Right lobe of liver (tissue), 6 donors: ENCODE data around the gene TBC1D8. TPM values are rescaled to one million over a fixed set of nuclear protein-coding genes. Genes with fewer than 3 reads are reported as not detected.

Source experiments
- ATAC-seq, 4 donors: fragments of 200-7000 bp; cut with Tn5 transposase; one replicate each; pipeline ENCODE4 v1.9.1; 2020; ENCODE audit warnings: mild to moderate bottlenecking in 4 of 4, moderate library complexity in 4 of 4
- DNase-seq, 3 donors: peaks; one replicate each; pipeline ENCODE4 v3.0.0-alpha.2; 2020
- H3K27ac ChIP-seq, 3 donors: fragments of 200-600 bp; one replicate each; pipeline ENCODE4 v1.8.0; 2022
- H3K27me3 ChIP-seq, 2 donors: fragments of 200-600 bp; one replicate each; pipeline ENCODE4 v1.8.0; 2022
- H3K36me3 ChIP-seq, 4 donors: fragments of 200-600 bp; sonication (generic) in 1 of 4; one replicate each; pipeline versions ENCODE4 v1.5.1 to v1.8.0; 2017 to 2022; ENCODE audit warnings: control low read depth in 1 of 4
- H3K4me1 ChIP-seq, 4 donors: fragments of 200-600 bp; sonication (generic) in 1 of 4; one replicate each; pipeline versions ENCODE4 v1.5.1 to v1.8.0; 2017 to 2022; ENCODE audit warnings: control low read depth in 1 of 4
- H3K4me3 ChIP-seq, 3 donors: fragments of 200-600 bp; one replicate each; pipeline ENCODE4 v1.8.0; 2022
- H3K9me3 ChIP-seq, 4 donors: fragments of 200-600 bp; sonication (generic) in 1 of 4; one replicate each; pipeline versions ENCODE4 v1.5.1 to v1.8.0; 2017 to 2022; ENCODE audit warnings: control low read depth in 1 of 4
- CTCF ChIP-seq, 4 donors: fragments of 200-600 bp in 3 of 4; fragments of 450-650 bp in 1 of 4; IDR thresholded peaks; one replicate each; pipeline versions ENCODE4 v1.5.1 to v1.8.0; 2016 to 2022; ENCODE audit warnings: antibody characterized with exemption in 4 of 4, mild to moderate bottlenecking in 2 of 4
- POLR2A ChIP-seq: fragments of 450-650 bp; IDR thresholded peaks from one replicate; pipeline ENCODE4 v1.6.1; 2017; ENCODE audit warnings: antibody characterized with exemption, mild to moderate bottlenecking
- WGBS: methylation state at CpG from one replicate; pipeline ENCODE4 v1.1.6; 2018; ENCODE audit warnings: low coverage, low lambda C conversion rate; ENCODE audit not compliant: insufficient coverage; ENCODE audit errors: missing lambda C conversion rate; 5-methylcytosine and 5-hydroxymethylcytosine counted together
- intact Hi-C, 2 donors: fragments of 100-400 bp; cut with DNase I; formaldehyde crosslinking; loops; one replicate each; pipeline versions ENCODE4 v1.11.2 to v1.14.1; 2022
- total RNA-seq, 6 experiments: library from RNA; depleted of rRNA in 2 of 6; stranded (reverse); fragments of >200 nt in 2 of 6; fragmentation: NEBNext Ultra II Directional in 3 of 6; extraction: Animal tissue kit (Norgen Biotek cat#: 25700) in 3 of 6; gene quantifications; one replicate each; pipeline versions ENCODE4 v1.1.0 to v1.2.4, GENCODE V29; 2016 to 2023
- donor health status: DM: no; HTN: yes; CAD: no.
- donor health status: DM: no; HTN: no; CAD: no.
- donor health status: DM: no; HTN: no; CAD: no.
- donor health status: DM: no; HTN: yes; CAD: no.
- donor health status: DM: no; HTN: yes; CAD: no.

The TBC1D8 gene
- total RNA-seq, 6 experiments from 2014 or later: 17.3 to 31.2 (median 21.5) TPM

GRCh38 chr2:101108357-101108756, 42.8 kb downstream of the TBC1D8 start:
- 94% methylated on average over 8 of the region's 8 CpGs for WGBS

GRCh38 chr2:101107241-101107640, 43.9 kb downstream of the TBC1D8 start:
- Histone ChIP-seq H3K27ac (peak overlapping the region in 1 of 3 donors; percentile 44), H3K36me3 (no peaks in the 10 kb centered on the region), H3K9me3 (no peaks in the 10 kb centered on the region), H3K4me1 (peaks cover 0 to 47% (median 24%) of the 10 kb centered on the region in 4 donors), H3K27me3 (no peaks in the 10 kb centered on the region), H3K4me3 (no peak overlapping the region)
- WGBS: 0% methylated on average over 1 of the region's 1 CpG
- TF ChIP-seq CTCF (IDR thresholded peaks at IDR 0.05): no peak
- TF ChIP-seq POLR2A: no peak
- ATAC-seq (no peak), DNase-seq (no peak)
- intact Hi-C loops: no loop called here

More at GRCh38 chr2:101108357-101108756, 42.8 kb downstream of the TBC1D8 start:
- Histone ChIP-seq H3K4me1 (peaks cover 0 to 57% (median 30%) of the 10 kb centered on the region in 4 donors), H3K27ac (no peak overlapping the region), H3K4me3 (no peak overlapping the region), H3K27me3 (no peaks in the 10 kb centered on the region), H3K9me3 (no peaks in the 10 kb centered on the region), H3K36me3 (no peaks in the 10 kb centered on the region)
- TF ChIP-seq POLR2A: no peak
- no peak for TF ChIP-seq CTCF (IDR thresholded peaks at IDR 0.05)
- ATAC-seq (no peak), DNase-seq (no peak)
- intact Hi-C loops: no loop called here

- intact Hi-C loops: no loop called here
- 45% methylated on average over 11 of the region's 12 CpGs for WGBS
- H3K36me3 ChIP-seq: no peaks in the 10 kb centered on the region
- peaks cover 0 to 40% (median 21%) of the 10 kb centered on the region in 4 donors for H3K4me1 ChIP-seq
- H3K27me3 ChIP-seq: no peaks in the 10 kb centered on the region
- TF ChIP-seq POLR2A: no peak
- no peak for TF ChIP-seq CTCF (IDR thresholded peaks at IDR 0.05)
- no peaks in the 10 kb centered on the region for H3K9me3 ChIP-seq
- no peak overlapping the region for H3K4me3 ChIP-seq
- ATAC-seq (peak; percentile 84 to 90 (median 88)), DNase-seq (peak; percentile 66 to 86 (median 82))
- peak overlapping the region; percentile 44 to 51 (median 45) for H3K27ac ChIP-seq
Measured at GRCh38 chr2:101106453-101107181, 44.6 kb downstream of the TBC1D8 start.

- no peaks in the 10 kb centered on the region for H3K9me3 ChIP-seq
- no peaks in the 10 kb centered on the region for H3K27me3 ChIP-seq
- no peak overlapping the region for H3K4me3 ChIP-seq
- 39% methylated on average over 4 of the region's 4 CpGs for WGBS
- H3K27ac ChIP-seq: peak overlapping the region in 1 of 3 donors; percentile 44
- TF ChIP-seq CTCF (IDR thresholded peaks at IDR 0.05) (no peak), POLR2A (no peak)
- peaks cover 0 to 31% (median 17%) of the 10 kb centered on the region in 4 donors for H3K4me1 ChIP-seq
- intact Hi-C loops: no loop called here
- ATAC-seq (no peak), DNase-seq (no peak)
- no peaks in the 10 kb centered on the region for H3K36me3 ChIP-seq
Measured at GRCh38 chr2:101105654-101106053, 45.5 kb downstream of the TBC1D8 start.
